H9 (cell line): Measurements from ENCODE around the gene PLN. TPM values are rescaled to one million over a fixed set of nuclear protein-coding genes. Genes with fewer than 3 reads are reported as not detected.

Experiments used
- DNase-seq: peaks from one replicate; pipeline ENCODE4 v3.0.0-alpha.2; 2017
- H2AFZ ChIP-seq: one replicate; pipeline ENCODE4 v1.6.1; 2013; ENCODE audit warnings: mild to moderate bottlenecking, low read length, control low read depth, moderate library complexity
- H2AK5ac ChIP-seq: 2 replicates; pipeline ENCODE4 v1.6.1; 2013; ENCODE audit warnings: low read length, control low read depth, mixed read lengths; ENCODE audit not compliant: insufficient read length
- H2BK120ac ChIP-seq: one replicate; pipeline ENCODE4 v1.6.1; 2013; ENCODE audit warnings: low read depth, mild to moderate bottlenecking, low read length, control low read depth, inconsistent platforms; ENCODE audit not compliant: poor library complexity, severe bottlenecking
- H2BK12ac ChIP-seq: 2 replicates; pipeline ENCODE4 v1.6.1; 2013; ENCODE audit warnings: low read length, control low read depth, mixed read lengths, low read depth; ENCODE audit not compliant: insufficient read length
- H2BK15ac ChIP-seq: 2 replicates; pipeline ENCODE4 v1.6.1; 2013; ENCODE audit warnings: low read depth, low read length, control low read depth
- H2BK20ac ChIP-seq: one replicate; pipeline ENCODE4 v1.6.1; 2013; ENCODE audit warnings: low read depth, mild to moderate bottlenecking, low read length, control low read depth, inconsistent platforms; ENCODE audit not compliant: poor library complexity, severe bottlenecking
- H2BK5ac ChIP-seq: 2 replicates; pipeline ENCODE4 v1.6.1; 2013; ENCODE audit warnings: low read length, control low read depth, mixed read lengths; ENCODE audit not compliant: insufficient read length
- H3K14ac ChIP-seq: 2 replicates; pipeline ENCODE4 v1.6.1; 2013; ENCODE audit warnings: low read length, control low read depth; ENCODE audit not compliant: insufficient read depth
- H3K18ac ChIP-seq: 2 replicates; pipeline ENCODE4 v1.6.1; 2013; ENCODE audit warnings: low read depth, mild to moderate bottlenecking, mixed read lengths, low read length, control low read depth; ENCODE audit not compliant: insufficient read length
- H3K23ac ChIP-seq: 2 replicates; pipeline ENCODE4 v1.6.1; 2013; ENCODE audit warnings: low read length, control low read depth, mixed read lengths, low read depth; ENCODE audit not compliant: insufficient read length
- H3K23me2 ChIP-seq: 2 replicates; pipeline ENCODE4 v1.6.1; 2013; ENCODE audit warnings: low read depth, mild to moderate bottlenecking, mixed read lengths, low read length, control low read depth; ENCODE audit not compliant: insufficient read length, poor library complexity, severe bottlenecking
- H3K27ac ChIP-seq: 2 replicates; pipeline ENCODE4 v1.5.1; 2013; ENCODE audit warnings: low read length, control low read depth, mixed read lengths, low read depth; ENCODE audit not compliant: insufficient read length
- H3K27me3 ChIP-seq: 2 replicates; pipeline ENCODE4 v1.6.1; 2013; ENCODE audit warnings: low read length, control low read depth, inconsistent platforms; ENCODE audit not compliant: insufficient read depth
- H3K4ac ChIP-seq: 2 replicates; pipeline ENCODE4 v1.6.1; 2013; ENCODE audit warnings: low read depth, mild to moderate bottlenecking, control low read depth, inconsistent platforms, low read length, moderate library complexity
- H3K4me1 ChIP-seq: 2 replicates; pipeline ENCODE4 v1.6.1; 2013; ENCODE audit warnings: low read length, control low read depth, inconsistent platforms; ENCODE audit not compliant: insufficient read depth
- H3K4me2 ChIP-seq: 2 replicates; pipeline ENCODE4 v1.6.1; 2013; ENCODE audit warnings: low read length, control low read depth, mixed read lengths; ENCODE audit not compliant: insufficient read length, insufficient read depth
- H3K56ac ChIP-seq: 2 replicates; pipeline ENCODE4 v1.6.1; 2013; ENCODE audit warnings: low read depth, mild to moderate bottlenecking, mixed read lengths, low read length, control low read depth; ENCODE audit not compliant: insufficient read length
- H3K79me1 ChIP-seq: 2 replicates; pipeline ENCODE4 v1.6.1; 2013; ENCODE audit warnings: low read depth, mild to moderate bottlenecking, moderate library complexity, low read length, control low read depth, inconsistent platforms; ENCODE audit not compliant: insufficient read depth, poor library complexity, severe bottlenecking
- H3K79me2 ChIP-seq: 2 replicates; pipeline ENCODE4 v1.6.1; 2013; ENCODE audit warnings: low read length, control low read depth, inconsistent platforms; ENCODE audit not compliant: insufficient read depth
- H3K9ac ChIP-seq: 2 replicates; pipeline ENCODE4 v1.6.1; 2013; ENCODE audit warnings: low read length, control low read depth, mixed read lengths; ENCODE audit not compliant: insufficient read length; ENCODE audit errors: extremely low read depth
- H3K9me3 ChIP-seq: one replicate; pipeline ENCODE4 v1.6.1; 2013; ENCODE audit warnings: low read depth, low read length, inconsistent platforms; ENCODE audit not compliant: control insufficient read depth
- H3T11ph ChIP-seq: one replicate; pipeline ENCODE4 v1.6.1; 2013; ENCODE audit warnings: mild to moderate bottlenecking, low read length, control low read depth, inconsistent platforms
- H4K20me1 ChIP-seq: one replicate; pipeline ENCODE4 v1.6.1; 2013; ENCODE audit not compliant: control insufficient read depth, insufficient read length, insufficient read depth
- H4K5ac ChIP-seq: 2 replicates; pipeline ENCODE4 v1.6.1; 2013; ENCODE audit warnings: low read depth, mild to moderate bottlenecking, mixed read lengths, low read length, control low read depth; ENCODE audit not compliant: insufficient read length
- H4K8ac ChIP-seq: replicated peaks from 2 replicates; pipeline ENCODE4 v1.6.1; 2013; ENCODE audit warnings: low read length, control low read depth, mixed read lengths, low read depth; ENCODE audit not compliant: insufficient read length
- H4K91ac ChIP-seq: 2 replicates; pipeline ENCODE4 v1.6.1; 2013; ENCODE audit warnings: low read depth, mild to moderate bottlenecking, moderate library complexity, mixed read lengths, low read length, control low read depth; ENCODE audit not compliant: insufficient read length
- H3K27ac Mint-ChIP-seq, 3 experiments: 2 replicates in 2 of 3; 3 replicates in 1 of 3; pipeline ENCODE4 v1.8.0; 2020 to 2021; ENCODE audit warnings: mixed read lengths in 3 of 3, mild to moderate bottlenecking in 1 of 3, moderate library complexity in 1 of 3
- H3K27me3 Mint-ChIP-seq: 2 replicates; pipeline ENCODE4 v1.8.0; 2021; ENCODE audit warnings: low read depth, mild to moderate bottlenecking, moderate library complexity, mixed read lengths
- H3K36me3 Mint-ChIP-seq, 3 experiments: 2 replicates in 2 of 3; 3 replicates in 1 of 3; pipeline ENCODE4 v1.8.0; 2020 to 2021; ENCODE audit warnings: low read depth in 3 of 3, mixed read lengths in 3 of 3; ENCODE audit not compliant: insufficient read depth in 1 of 3
- H3K4me1 Mint-ChIP-seq, 2 experiments: 2 replicates each; pipeline ENCODE4 v1.8.0; 2020; ENCODE audit warnings: mixed read lengths in 2 of 2
- H3K4me3 Mint-ChIP-seq, 2 experiments: 2 replicates in 1 of 2; 3 replicates in 1 of 2; pipeline ENCODE4 v1.8.0; 2020 to 2021; ENCODE audit warnings: mild to moderate bottlenecking in 2 of 2, mixed read lengths in 2 of 2, moderate library complexity in 1 of 2
- H3K9me3 Mint-ChIP-seq, 2 experiments: 2 replicates in 1 of 2; 3 replicates in 1 of 2; pipeline ENCODE4 v1.8.0; 2020; ENCODE audit warnings: mild to moderate bottlenecking in 2 of 2, mixed read lengths in 2 of 2, moderate library complexity in 1 of 2
- WGBS: extraction: QIAGEN DNeasy Blood & Tissue Kit; methylation state at CpG from one replicate; pipeline ENCODE4 v1.1.7; 2013; ENCODE audit warnings: missing lambda C conversion rate, low lambda C conversion rate, mixed read lengths; ENCODE audit not compliant: insufficient read length; ENCODE audit errors: extremely low coverage; 5-methylcytosine and 5-hydroxymethylcytosine counted together
- total RNA-seq: library from RNA; stranded (reverse); gene quantifications from 2 replicates; pipeline ENCODE4 v1.2.1, GENCODE V29; 2021
- TF ChIP-seq, protein P1 (sequence below): fragments of 200-600 bp; sonication (generic); conservative IDR thresholded peaks from 3 replicates; pipeline ENCODE4 v1.8.0; 2021; ENCODE audit warnings: antibody characterized with exemption, mild to moderate bottlenecking

Gene PLN
- total RNA-seq, 1 experiment from 2014 or later = not detected

DNA sequence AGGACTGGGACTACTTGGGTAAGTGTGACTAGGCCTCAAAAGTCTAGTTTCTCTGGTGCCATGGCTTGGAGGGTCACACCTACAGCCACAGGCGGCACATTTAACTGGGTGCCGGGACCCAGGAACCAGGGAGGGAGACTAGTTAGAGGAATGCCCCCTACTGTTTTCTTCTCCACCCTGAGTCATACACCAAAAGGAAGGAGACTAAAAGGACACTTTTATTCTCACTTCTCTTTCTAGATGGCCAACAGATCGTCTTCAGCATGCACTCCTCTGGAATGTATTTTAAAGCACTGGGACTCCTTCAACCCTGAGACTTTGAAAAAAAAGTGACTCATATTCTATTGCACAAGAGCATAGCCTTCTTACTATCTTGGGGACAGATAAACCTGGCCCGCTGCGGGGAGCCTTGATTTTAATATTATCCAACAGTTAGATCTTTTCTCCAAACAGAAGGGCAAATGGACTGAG lies 33.4 kb downstream of the PLN start:
- Histone ChIP-seq H3K27ac (no peak overlapping the region), H2BK120ac (no peak overlapping the region), H3K14ac (no peak overlapping the region), H3K79me1 (peaks cover 2% of the 10 kb centered on the region), H3T11ph (no peak overlapping the region), H2BK5ac (no peak overlapping the region), H2AK5ac (no peak overlapping the region), H3K4me1 (no peaks in the 10 kb centered on the region), H2BK15ac (no peak overlapping the region), H3K27me3 (no peaks in the 10 kb centered on the region), H3K9me3 (no peaks in the 10 kb centered on the region), H2BK20ac (no peak overlapping the region), H3K9ac (no peak overlapping the region), H3K18ac (no peak overlapping the region), H3K56ac (no peak overlapping the region), H4K5ac (no peak overlapping the region), H2AFZ (no peak overlapping the region), H4K20me1 (no peaks in the 10 kb centered on the region), H3K79me2 (no peaks in the 10 kb centered on the region), H3K4ac (no peak overlapping the region), H3K4me2 (no peak overlapping the region), H4K8ac (no peak overlapping the region), H3K23me2 (no peaks in the 10 kb centered on the region), H4K91ac (no peak overlapping the region), H3K23ac (no peak overlapping the region), H2BK12ac (no peak overlapping the region)
- DNase-seq = no peak
- H3K4me3 Mint-ChIP-seq = no peak overlapping the region
- peak overlapping the region in 1 of 3 experiments; percentile 46; a peak in 1 of 7 replicates for H3K27ac Mint-ChIP-seq
- peaks cover 6 to 11% of the 10 kb centered on the region in 2 experiments for H3K4me1 Mint-ChIP-seq
- H3K27me3 Mint-ChIP-seq = no peaks in the 10 kb centered on the region; the same call in 1 of the 2 replicates
- TF ChIP-seq, protein P1, sequence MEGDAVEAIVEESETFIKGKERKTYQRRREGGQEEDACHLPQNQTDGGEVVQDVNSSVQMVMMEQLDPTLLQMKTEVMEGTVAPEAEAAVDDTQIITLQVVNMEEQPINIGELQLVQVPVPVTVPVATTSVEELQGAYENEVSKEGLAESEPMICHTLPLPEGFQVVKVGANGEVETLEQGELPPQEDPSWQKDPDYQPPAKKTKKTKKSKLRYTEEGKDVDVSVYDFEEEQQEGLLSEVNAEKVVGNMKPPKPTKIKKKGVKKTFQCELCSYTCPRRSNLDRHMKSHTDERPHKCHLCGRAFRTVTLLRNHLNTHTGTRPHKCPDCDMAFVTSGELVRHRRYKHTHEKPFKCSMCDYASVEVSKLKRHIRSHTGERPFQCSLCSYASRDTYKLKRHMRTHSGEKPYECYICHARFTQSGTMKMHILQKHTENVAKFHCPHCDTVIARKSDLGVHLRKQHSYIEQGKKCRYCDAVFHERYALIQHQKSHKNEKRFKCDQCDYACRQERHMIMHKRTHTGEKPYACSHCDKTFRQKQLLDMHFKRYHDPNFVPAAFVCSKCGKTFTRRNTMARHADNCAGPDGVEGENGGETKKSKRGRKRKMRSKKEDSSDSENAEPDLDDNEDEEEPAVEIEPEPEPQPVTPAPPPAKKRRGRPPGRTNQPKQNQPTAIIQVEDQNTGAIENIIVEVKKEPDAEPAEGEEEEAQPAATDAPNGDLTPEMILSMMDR = no peak
- peaks cover 30 to 38% of the 10 kb centered on the region in 2 experiments for H3K9me3 Mint-ChIP-seq
- peaks cover 19 to 37% (median 28%) of the 10 kb centered on the region in 3 experiments for H3K36me3 Mint-ChIP-seq
- no CpG with 5 or more reads among the region's 5 CpGs for WGBS
